ENCODE data around the gene MYLK4.

MYLK4 gene

GRCh38 chr6:2710412-2710811 is 40.3 kb downstream of the MYLK4 start:
- TF ChIP-seq SIN3A (IDR thresholded peaks at IDR 0.05; ENCODE audit: borderline replicate concordance, insufficient read depth, low read length) = no peak
- TF ChIP-seq REST (IDR thresholded peaks at IDR 0.05; ENCODE audit: insufficient read depth in 1 of 2, low read depth in 2 of 2, low read length in 2 of 2) = no peak
- TF ChIP-seq POLR2AphosphoS5 (IDR thresholded peaks at IDR 0.05; ENCODE audit: low read depth, low read length) = no peak
- no peak for TF ChIP-seq TAF1 (IDR thresholded peaks at IDR 0.05; ENCODE audit: borderline replicate concordance, insufficient read depth, low read length)
- no peak for TF ChIP-seq FOXP2 (optimal IDR thresholded peaks at IDR 0.05; ENCODE audit: borderline replicate concordance, extremely low read depth, extremely low read length, insufficient read depth)

GRCh38 chr6:2708456-2708855 is 42.3 kb downstream of the MYLK4 start:
- TF ChIP-seq POLR2AphosphoS5 (IDR thresholded peaks at IDR 0.05; ENCODE audit: low read depth, low read length) = no peak
- no peak for TF ChIP-seq REST (IDR thresholded peaks at IDR 0.05; ENCODE audit: insufficient read depth in 1 of 2, low read depth in 2 of 2, low read length in 2 of 2)
- TF ChIP-seq FOXP2 (optimal IDR thresholded peaks at IDR 0.05; ENCODE audit: borderline replicate concordance, extremely low read depth, extremely low read length, insufficient read depth) = no peak
- no peak for TF ChIP-seq TAF1 (IDR thresholded peaks at IDR 0.05; ENCODE audit: borderline replicate concordance, insufficient read depth, low read length)
- no peak for TF ChIP-seq SIN3A (IDR thresholded peaks at IDR 0.05; ENCODE audit: borderline replicate concordance, insufficient read depth, low read length)

- TF ChIP-seq REST (IDR thresholded peaks at IDR 0.05; ENCODE audit: insufficient read depth in 1 of 2, low read depth in 2 of 2, low read length in 2 of 2) = no peak
- TF ChIP-seq FOXP2 (optimal IDR thresholded peaks at IDR 0.05; ENCODE audit: borderline replicate concordance, extremely low read depth, extremely low read length, insufficient read depth) = no peak
- no peak for TF ChIP-seq POLR2AphosphoS5 (IDR thresholded peaks at IDR 0.05; ENCODE audit: low read depth, low read length)
- no peak for TF ChIP-seq SIN3A (IDR thresholded peaks at IDR 0.05; ENCODE audit: borderline replicate concordance, insufficient read depth, low read length)
- TF ChIP-seq TAF1 (IDR thresholded peaks at IDR 0.05; ENCODE audit: borderline replicate concordance, insufficient read depth, low read length) = no peak
Observed at GRCh38 chr6:2706558-2706957, 44.2 kb downstream of the MYLK4 start.

GRCh38 chr6:2705256-2705655 is 45.5 kb downstream of the MYLK4 start:
- TF ChIP-seq REST (IDR thresholded peaks at IDR 0.05; ENCODE audit: insufficient read depth in 1 of 2, low read depth in 2 of 2, low read length in 2 of 2) = no peak
- no peak for TF ChIP-seq POLR2AphosphoS5 (IDR thresholded peaks at IDR 0.05; ENCODE audit: low read depth, low read length)
- no peak for TF ChIP-seq FOXP2 (optimal IDR thresholded peaks at IDR 0.05; ENCODE audit: borderline replicate concordance, extremely low read depth, extremely low read length, insufficient read depth)
- no peak for TF ChIP-seq TAF1 (IDR thresholded peaks at IDR 0.05; ENCODE audit: borderline replicate concordance, insufficient read depth, low read length)

- no peak for TF ChIP-seq TAF1 (IDR thresholded peaks at IDR 0.05; ENCODE audit: borderline replicate concordance, insufficient read depth, low read length)
- TF ChIP-seq REST (IDR thresholded peaks at IDR 0.05; ENCODE audit: insufficient read depth in 1 of 2, low read depth in 2 of 2, low read length in 2 of 2) = no peak
- no peak for TF ChIP-seq FOXP2 (optimal IDR thresholded peaks at IDR 0.05; ENCODE audit: borderline replicate concordance, extremely low read depth, extremely low read length, insufficient read depth)
- no peak for TF ChIP-seq POLR2AphosphoS5 (IDR thresholded peaks at IDR 0.05; ENCODE audit: low read depth, low read length)
- no peak for TF ChIP-seq SIN3A (IDR thresholded peaks at IDR 0.05; ENCODE audit: borderline replicate concordance, insufficient read depth, low read length)
Observed at GRCh38 chr6:2697291-2697690, 53.4 kb downstream of the MYLK4 start.

Data from PFSK-1 (cell line).